Natural killer cell (primary cell): ENCODE measurements around the gene SYNPR. TPM values are rescaled to one million over a fixed set of nuclear protein-coding genes. Genes with fewer than 3 reads are reported as not detected.

ENCODE experiments used
- ATAC-seq, 3 donors: fragments of 150-1000 bp in 2 of 3; fragments of 200-7000 bp in 1 of 3; cut with Tn5 transposase; 1 replicate in 1 of 3; 2 replicates in 2 of 3; pipeline ENCODE4 v1.10.0; 2021; ENCODE audit warnings: mild to moderate bottlenecking in 2 of 3, moderate library complexity in 2 of 3
- DNase-seq, 2 donors: peaks; one replicate each; pipeline versions ENCODE4 v3.0.0 to v3.0.0-alpha.2; 2013 to 2021; ENCODE audit warnings: mixed read lengths in 1 of 2
- H3K27ac ChIP-seq: one replicate; pipeline ENCODE4 v1.5.1; 2013; ENCODE audit warnings: mild to moderate bottlenecking, low read length
- H3K27me3 ChIP-seq: one replicate; pipeline ENCODE4 v1.6.1; 2013; ENCODE audit warnings: low read length; ENCODE audit not compliant: control insufficient read depth, insufficient read depth
- H3K36me3 ChIP-seq: one replicate; pipeline ENCODE4 v1.6.1; 2013; ENCODE audit warnings: low read length; ENCODE audit not compliant: control insufficient read depth, insufficient read depth
- H3K4me1 ChIP-seq: one replicate; pipeline ENCODE4 v1.6.1; 2013; ENCODE audit warnings: low read length; ENCODE audit not compliant: control insufficient read depth, insufficient read depth
- H3K4me3 ChIP-seq: one replicate; pipeline ENCODE4 v1.5.1; 2013; ENCODE audit warnings: low read length
- H3K9me3 ChIP-seq: one replicate; pipeline ENCODE4 v1.6.1; 2013; ENCODE audit warnings: low read length; ENCODE audit not compliant: control insufficient read depth, insufficient read depth
- H3K27ac Mint-ChIP-seq, 2 donors: one replicate each; pipeline ENCODE4 v1.8.0; 2022; ENCODE audit warnings: mild to moderate bottlenecking in 2 of 2, mixed read lengths in 2 of 2, moderate library complexity in 1 of 2
- H3K27me3 Mint-ChIP-seq, 2 donors: one replicate each; pipeline ENCODE4 v1.8.0; 2022; ENCODE audit warnings: low read depth in 2 of 2, mixed read lengths in 2 of 2
- H3K36me3 Mint-ChIP-seq: one replicate; pipeline ENCODE4 v1.8.0; 2022; ENCODE audit warnings: mixed read lengths
- H3K4me1 Mint-ChIP-seq, 2 donors: one replicate each; pipeline ENCODE4 v1.8.0; 2022; ENCODE audit warnings: mixed read lengths in 2 of 2
- H3K4me3 Mint-ChIP-seq: one replicate; pipeline ENCODE4 v1.8.0; 2022; ENCODE audit warnings: mild to moderate bottlenecking, moderate library complexity, mixed read lengths
- H3K9me3 Mint-ChIP-seq, 2 donors: one replicate each; pipeline ENCODE4 v1.8.0; 2022; ENCODE audit warnings: mixed read lengths in 2 of 2
- WGBS: methylation state at CpG from one replicate; pipeline ENCODE4 v1.1.7; 2013; ENCODE audit warnings: missing lambda C conversion rate; ENCODE audit not compliant: insufficient coverage; 5-methylcytosine and 5-hydroxymethylcytosine counted together
- intact Hi-C: fragments of 100-400 bp; cut with micrococcal nuclease; formaldehyde crosslinking; loops from one replicate; pipeline ENCODE4 v1.14.2; 2022
- total RNA-seq, 4 donors: library from RNA; stranded (reverse); fragments of 120-200 nt in 1 of 4; gene quantifications; one replicate each; pipeline versions ENCODE4 v1.2.3 to v1.2.4, GENCODE V29; 2013 to 2022
- TF ChIP-seq, protein P1 (sequence below): fragments of 200-600 bp; IDR thresholded peaks from one replicate; pipeline ENCODE4 v1.8.0; 2022; ENCODE audit warnings: antibody characterized with exemption

Gene SYNPR
- total RNA-seq, 3 donors from 2014 or later (not counting 1 experiment from before 2014, with no cell fraction given) = not detected

DNA sequence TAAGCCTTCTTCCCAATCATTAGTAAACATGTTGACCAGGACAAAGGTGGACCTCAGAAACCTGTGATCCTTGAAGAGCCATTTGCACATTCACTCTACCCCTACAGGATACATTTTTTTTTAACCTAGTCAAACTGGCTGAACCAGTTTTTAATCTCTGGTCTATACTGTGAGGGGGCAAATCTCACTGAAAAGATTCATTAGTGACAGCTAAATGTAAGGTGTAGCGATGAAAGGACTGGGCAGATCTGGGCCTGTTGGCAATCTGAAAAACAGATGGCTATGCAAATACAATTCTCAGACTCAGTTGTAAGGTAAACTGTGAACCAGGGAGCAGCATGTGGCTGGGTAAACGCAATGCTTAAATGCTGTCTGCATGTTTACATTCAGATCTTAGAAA lies 298.7 kb downstream of the SYNPR start:
- Histone ChIP-seq H3K9me3 (no peaks in the 10 kb centered on the region), H3K27ac (no peak overlapping the region), H3K27me3 (no peaks in the 10 kb centered on the region), H3K36me3 (no peaks in the 10 kb centered on the region), H3K4me1 (no peaks in the 10 kb centered on the region), H3K4me3 (no peak overlapping the region)
- Mint-ChIP-seq H3K4me3 (no peak overlapping the region), H3K4me1 (no peaks in the 10 kb centered on the region), H3K27ac (no peak overlapping the region), H3K36me3 (no peaks in the 10 kb centered on the region), H3K9me3 (peaks cover 5 to 13% of the 10 kb centered on the region in 2 donors), H3K27me3 (no peaks in the 10 kb centered on the region)
- TF ChIP-seq, protein P1, sequence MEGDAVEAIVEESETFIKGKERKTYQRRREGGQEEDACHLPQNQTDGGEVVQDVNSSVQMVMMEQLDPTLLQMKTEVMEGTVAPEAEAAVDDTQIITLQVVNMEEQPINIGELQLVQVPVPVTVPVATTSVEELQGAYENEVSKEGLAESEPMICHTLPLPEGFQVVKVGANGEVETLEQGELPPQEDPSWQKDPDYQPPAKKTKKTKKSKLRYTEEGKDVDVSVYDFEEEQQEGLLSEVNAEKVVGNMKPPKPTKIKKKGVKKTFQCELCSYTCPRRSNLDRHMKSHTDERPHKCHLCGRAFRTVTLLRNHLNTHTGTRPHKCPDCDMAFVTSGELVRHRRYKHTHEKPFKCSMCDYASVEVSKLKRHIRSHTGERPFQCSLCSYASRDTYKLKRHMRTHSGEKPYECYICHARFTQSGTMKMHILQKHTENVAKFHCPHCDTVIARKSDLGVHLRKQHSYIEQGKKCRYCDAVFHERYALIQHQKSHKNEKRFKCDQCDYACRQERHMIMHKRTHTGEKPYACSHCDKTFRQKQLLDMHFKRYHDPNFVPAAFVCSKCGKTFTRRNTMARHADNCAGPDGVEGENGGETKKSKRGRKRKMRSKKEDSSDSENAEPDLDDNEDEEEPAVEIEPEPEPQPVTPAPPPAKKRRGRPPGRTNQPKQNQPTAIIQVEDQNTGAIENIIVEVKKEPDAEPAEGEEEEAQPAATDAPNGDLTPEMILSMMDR = no peak
- ATAC-seq = no peak
- DNase-seq = no peak
- WGBS = 90% methylated on average over 2 of the region's 2 CpGs
- intact Hi-C loops = no loop called here

DNA sequence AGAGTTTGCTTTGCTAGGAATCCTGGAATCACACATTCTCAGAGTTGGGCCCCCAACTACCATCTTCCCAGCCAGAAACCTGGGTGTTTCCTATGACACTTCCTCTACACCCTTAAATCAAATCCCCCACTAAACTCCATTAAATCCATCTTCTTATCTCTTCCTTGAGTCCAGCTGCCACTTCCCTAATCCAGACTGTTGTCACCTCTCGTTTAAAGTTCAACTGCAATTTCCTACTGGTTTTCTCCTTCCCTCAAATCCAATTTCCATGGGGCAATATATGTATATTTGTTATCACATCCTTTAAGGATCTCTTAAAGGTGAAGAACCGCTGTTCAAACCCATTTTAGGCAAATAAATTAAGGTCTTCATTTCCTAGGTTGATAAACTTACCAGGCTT lies 300.8 kb downstream of the SYNPR start:
- DNase-seq (no peak), ATAC-seq (no peak)
- Mint-ChIP-seq H3K36me3 (no peaks in the 10 kb centered on the region), H3K27ac (no peak overlapping the region), H3K4me1 (no peaks in the 10 kb centered on the region), H3K9me3 (peaks cover 5 to 14% of the 10 kb centered on the region in 2 donors), H3K27me3 (no peaks in the 10 kb centered on the region), H3K4me3 (no peak overlapping the region)
- H3K4me3 ChIP-seq = no peak overlapping the region
- intact Hi-C loops = no loop called here
- no peaks in the 10 kb centered on the region for H3K4me1 ChIP-seq
- TF ChIP-seq, protein P1 = no peak
- H3K27ac ChIP-seq = no peak overlapping the region
- no peaks in the 10 kb centered on the region for H3K27me3 ChIP-seq
- no peaks in the 10 kb centered on the region for H3K9me3 ChIP-seq
- H3K36me3 ChIP-seq = no peaks in the 10 kb centered on the region
- 38% methylated on average over 2 of the region's 2 CpGs for WGBS

DNA sequence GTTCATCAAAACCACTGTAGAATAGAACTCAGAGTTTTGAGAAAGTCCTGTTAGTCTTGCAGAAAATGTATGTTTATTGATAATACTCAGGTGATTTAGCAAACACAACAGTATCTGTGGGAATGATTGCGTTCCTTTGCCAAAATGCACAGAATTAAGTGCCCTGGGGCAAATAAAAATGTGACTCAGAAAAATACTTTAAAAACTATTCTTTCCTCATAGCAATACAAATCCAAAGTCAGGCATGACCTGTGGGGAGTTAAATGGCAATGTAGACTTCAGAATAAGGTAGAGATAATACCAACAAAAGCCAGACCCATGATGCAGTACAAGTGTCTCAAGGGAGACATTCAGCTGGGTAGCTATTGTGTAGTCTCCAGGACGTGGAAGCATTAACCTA lies 302.0 kb downstream of the SYNPR start:
- Histone ChIP-seq H3K36me3 (no peaks in the 10 kb centered on the region), H3K4me1 (no peaks in the 10 kb centered on the region), H3K4me3 (no peak overlapping the region), H3K27me3 (no peaks in the 10 kb centered on the region), H3K9me3 (no peaks in the 10 kb centered on the region), H3K27ac (no peak overlapping the region)
- Mint-ChIP-seq H3K27me3 (no peaks in the 10 kb centered on the region), H3K4me1 (no peaks in the 10 kb centered on the region), H3K4me3 (no peak overlapping the region), H3K27ac (no peak overlapping the region), H3K9me3 (peaks cover 7 to 17% of the 10 kb centered on the region in 2 donors), H3K36me3 (no peaks in the 10 kb centered on the region)
- no peak for ATAC-seq
- DNase-seq = no peak
- intact Hi-C loops = no loop called here
- 70% methylated on average over 2 of the region's 2 CpGs for WGBS
- TF ChIP-seq, protein P1 = no peak

DNA sequence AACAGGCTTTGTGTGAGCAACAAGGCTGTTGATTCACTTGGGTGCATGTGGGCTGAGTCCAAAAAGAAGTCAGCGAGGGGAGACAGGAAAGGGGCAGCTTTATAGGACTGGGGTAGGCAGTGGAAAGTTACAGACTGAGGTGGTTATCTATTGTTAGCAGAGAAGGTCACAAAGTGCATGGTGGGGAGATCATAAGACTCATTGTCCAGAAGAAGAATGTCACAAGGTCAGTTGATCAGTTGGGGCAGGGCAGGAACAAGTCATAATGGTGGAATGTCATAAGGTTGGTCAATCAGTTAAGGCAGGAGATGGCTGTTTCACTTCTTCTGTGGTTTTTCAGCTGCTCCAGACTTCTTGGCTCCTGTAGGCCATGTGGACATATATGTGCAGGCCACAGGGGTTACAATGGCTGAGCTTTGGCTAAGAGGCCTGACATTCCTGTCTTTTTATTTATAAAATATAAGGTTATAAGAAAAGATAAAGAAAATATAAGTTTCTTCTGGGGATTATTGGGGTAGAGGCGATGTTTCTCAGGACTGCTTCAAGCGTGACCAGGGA lies 304.9 kb downstream of the SYNPR start:
- intact Hi-C loops = no loop called here
- no peaks in the 10 kb centered on the region for H3K27me3 ChIP-seq

More for the DNA sequence above, 304.9 kb downstream of the SYNPR start:
- Mint-ChIP-seq H3K27me3 (no peaks in the 10 kb centered on the region), H3K4me3 (no peak overlapping the region), H3K36me3 (no peaks in the 10 kb centered on the region), H3K4me1 (no peaks in the 10 kb centered on the region), H3K9me3 (peaks cover 10 to 15% of the 10 kb centered on the region in 2 donors), H3K27ac (no peak overlapping the region)
- Histone ChIP-seq H3K9me3 (no peaks in the 10 kb centered on the region), H3K4me3 (no peak overlapping the region), H3K27ac (no peak overlapping the region), H3K36me3 (no peaks in the 10 kb centered on the region), H3K4me1 (no peaks in the 10 kb centered on the region)
- DNase-seq = no peak
- WGBS = 87% methylated on average over 3 of the region's 3 CpGs
- TF ChIP-seq, protein P1 = no peak
- ATAC-seq = no peak
